ENCODE results near the gene JARID2. TPM values are rescaled to one million over a fixed set of nuclear protein-coding genes. Genes with fewer than 3 reads are reported as not detected.

JARID2 gene
- total RNA-seq, 2 donors from 2014 or later: 3.6 to 4.6 TPM

- ATAC-seq (peak; percentile 42), DNase-seq (no peak)
- Histone ChIP-seq H3K27me3 (no peaks in the 10 kb centered on the region), H3K4me3 (no peak overlapping the region), H3K9me3 (no peaks in the 10 kb centered on the region), H3K4me1 (peaks cover 21% of the 10 kb centered on the region), H3K36me3 (replicated peaks in 1 of 2; ENCODE audit: insufficient read depth in 1 of 2, low read depth in 2 of 2) (peaks cover 0 to 4% of the 10 kb centered on the region in 2 donors), H3K27ac (peak overlapping the region in 3 of 4 donors; percentile 31 to 63 (median 63))
- intact Hi-C loops (cut with DNase I): no loop called here
- WGBS, 2 donors: 85 to 87% methylated on average over 16 of the region's 16 CpGs
- TF ChIP-seq POLR2A (IDR thresholded peaks at IDR 0.05): no peak
- no peak for TF ChIP-seq CTCF (IDR thresholded peaks at IDR 0.05)
These were observed 277.1 kb downstream of the JARID2 start for GRCh38 chr6:15522856-15523529.

- Histone ChIP-seq H3K9me3 (no peaks in the 10 kb centered on the region), H3K4me3 (no peak overlapping the region), H3K27ac (peak overlapping the region in 1 of 4 donors; percentile 4), H3K4me1 (peaks cover 21% of the 10 kb centered on the region), H3K27me3 (no peaks in the 10 kb centered on the region), H3K36me3 (replicated peaks in 1 of 2; ENCODE audit: insufficient read depth in 1 of 2, low read depth in 2 of 2) (peaks cover 0 to 3% of the 10 kb centered on the region in 2 donors)
- TF ChIP-seq POLR2A (IDR thresholded peaks at IDR 0.05) (no peak), CTCF (IDR thresholded peaks at IDR 0.05) (no peak)
- WGBS, 2 donors: 93 to 98% methylated on average over 22 to 23 of the region's 23 CpGs
- DNase-seq (no peak), ATAC-seq (no peak)
- intact Hi-C loops (cut with DNase I): no loop called here
These were observed 278.1 kb downstream of the JARID2 start for GRCh38 chr6:15523679-15524630.

GRCh38 chr6:15524861-15525401, 279.1 kb downstream of the JARID2 start:
- peaks cover 21% of the 10 kb centered on the region for H3K4me1 ChIP-seq
- no peaks in the 10 kb centered on the region for H3K9me3 ChIP-seq
- TF ChIP-seq POLR2A (IDR thresholded peaks at IDR 0.05) (no peak), CTCF (IDR thresholded peaks at IDR 0.05) (no peak)
- H3K27me3 ChIP-seq: no peaks in the 10 kb centered on the region
- no peak overlapping the region for H3K4me3 ChIP-seq
- intact Hi-C loops (cut with DNase I): no loop called here
- peaks cover 0 to 3% of the 10 kb centered on the region in 2 donors for H3K36me3 ChIP-seq (replicated peaks in 1 of 2; ENCODE audit: insufficient read depth in 1 of 2, low read depth in 2 of 2)
- no peak overlapping the region for H3K27ac ChIP-seq
- 95% methylated on average over 14 of the region's 14 CpGs for WGBS, 2 donors
- DNase-seq (no peak), ATAC-seq (no peak)

- no peaks in the 10 kb centered on the region for H3K9me3 ChIP-seq
- no peaks in the 10 kb centered on the region for H3K27me3 ChIP-seq
- no peak for ATAC-seq
These were observed 280.4 kb downstream of the JARID2 start for GRCh38 chr6:15526212-15526701.

More at GRCh38 chr6:15526212-15526701, 280.4 kb downstream of the JARID2 start:
- Histone ChIP-seq H3K4me3 (no peak overlapping the region), H3K4me1 (peaks cover 21% of the 10 kb centered on the region), H3K27ac (no peak overlapping the region), H3K36me3 (replicated peaks in 1 of 2; ENCODE audit: insufficient read depth in 1 of 2, low read depth in 2 of 2) (peaks cover 0 to 5% of the 10 kb centered on the region in 2 donors)
- WGBS, 2 donors: 87 to 89% methylated on average over 13 of the region's 13 CpGs
- intact Hi-C loops (cut with DNase I): no loop called here
- DNase-seq: no peak
- TF ChIP-seq POLR2A (IDR thresholded peaks at IDR 0.05) (no peak), CTCF (IDR thresholded peaks at IDR 0.05) (no peak)
